Measurements from ENCODE around the gene PCSK4. TPM values are rescaled to one million over a fixed set of nuclear protein-coding genes. Genes with fewer than 3 reads are reported as not detected.

PCSK4 gene
- total and polyA plus RNA-seq, 2 of the 13 experiments (the other 11 are each of a cell fraction or from before 2014, with no cell fraction given), result 2.0 to 2.7 TPM

DNA sequence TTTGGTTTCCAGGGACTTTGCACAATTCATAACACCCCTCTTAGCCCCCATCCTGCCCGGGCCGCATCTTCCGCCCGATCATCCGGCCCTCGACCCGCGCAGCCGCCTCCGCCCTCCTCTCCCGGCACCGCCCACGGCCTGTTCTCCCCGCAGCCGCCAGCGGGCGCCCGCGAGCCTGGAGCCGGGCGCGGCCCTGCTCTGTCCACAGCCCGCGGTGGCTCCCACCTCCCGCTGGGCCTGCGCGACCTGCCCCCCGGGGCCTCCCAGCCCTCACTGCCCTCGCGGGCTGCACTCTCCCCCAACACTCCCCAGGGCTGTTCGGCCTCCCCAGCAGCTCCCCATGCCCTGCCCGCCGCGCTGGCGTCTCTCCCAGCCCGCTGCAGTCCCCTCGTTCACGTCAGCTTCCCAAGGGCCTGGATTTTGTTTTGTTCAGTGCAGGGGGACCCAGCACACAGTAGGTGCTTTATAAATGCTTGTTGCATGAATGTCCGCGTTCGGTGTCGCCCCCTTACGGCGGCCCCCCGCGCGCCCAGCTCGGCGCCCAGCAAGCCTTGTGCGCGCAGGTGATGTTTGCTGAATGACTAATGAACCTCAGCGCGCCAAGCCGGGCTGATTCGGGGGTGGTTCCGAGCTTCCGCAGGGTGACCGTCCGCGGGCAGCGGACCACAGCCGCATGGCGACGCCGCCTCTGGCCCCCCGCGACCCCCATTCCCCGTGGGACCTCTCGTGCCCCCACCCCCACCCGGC is 44.8 kb downstream of the PCSK4 start (continued):
- TF ChIP-seq, protein P1, sequence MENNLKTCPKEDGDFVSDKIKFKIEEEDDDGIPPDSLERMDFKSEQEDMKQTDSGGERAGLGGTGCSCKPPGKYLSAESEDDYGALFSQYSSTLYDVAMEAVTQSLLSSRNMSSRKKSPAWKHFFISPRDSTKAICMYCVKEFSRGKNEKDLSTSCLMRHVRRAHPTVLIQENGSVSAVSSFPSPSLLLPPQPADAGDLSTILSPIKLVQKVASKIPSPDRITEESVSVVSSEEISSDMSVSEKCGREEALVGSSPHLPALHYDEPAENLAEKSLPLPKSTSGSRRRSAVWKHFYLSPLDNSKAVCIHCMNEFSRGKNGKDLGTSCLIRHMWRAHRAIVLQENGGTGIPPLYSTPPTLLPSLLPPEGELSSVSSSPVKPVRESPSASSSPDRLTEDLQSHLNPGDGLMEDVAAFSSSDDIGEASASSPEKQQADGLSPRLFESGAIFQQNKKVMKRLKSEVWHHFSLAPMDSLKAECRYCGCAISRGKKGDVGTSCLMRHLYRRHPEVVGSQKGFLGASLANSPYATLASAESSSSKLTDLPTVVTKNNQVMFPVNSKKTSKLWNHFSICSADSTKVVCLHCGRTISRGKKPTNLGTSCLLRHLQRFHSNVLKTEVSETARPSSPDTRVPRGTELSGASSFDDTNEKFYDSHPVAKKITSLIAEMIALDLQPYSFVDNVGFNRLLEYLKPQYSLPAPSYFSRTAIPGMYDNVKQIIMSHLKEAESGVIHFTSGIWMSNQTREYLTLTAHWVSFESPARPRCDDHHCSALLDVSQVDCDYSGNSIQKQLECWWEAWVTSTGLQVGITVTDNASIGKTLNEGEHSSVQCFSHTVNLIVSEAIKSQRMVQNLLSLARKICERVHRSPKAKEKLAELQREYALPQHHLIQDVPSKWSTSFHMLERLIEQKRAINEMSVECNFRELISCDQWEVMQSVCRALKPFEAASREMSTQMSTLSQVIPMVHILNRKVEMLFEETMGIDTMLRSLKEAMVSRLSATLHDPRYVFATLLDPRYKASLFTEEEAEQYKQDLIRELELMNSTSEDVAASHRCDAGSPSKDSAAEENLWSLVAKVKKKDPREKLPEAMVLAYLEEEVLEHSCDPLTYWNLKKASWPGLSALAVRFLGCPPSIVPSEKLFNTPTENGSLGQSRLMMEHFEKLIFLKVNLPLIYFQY (CRISPR knock-in tag; IDR thresholded peaks at IDR 0.05; ENCODE audit: borderline replicate concordance), result peak; percentile 55; the same call in 1 of the 2 replicates
- no peak for TF ChIP-seq SP140L (CRISPR knock-in tag; IDR thresholded peaks at IDR 0.05; ENCODE audit: borderline replicate concordance)
- TF ChIP-seq PBX2 (CRISPR knock-in tag; IDR thresholded peaks at IDR 0.05), result no peak
- TF ChIP-seq HNF4A (CRISPR knock-in tag; IDR thresholded peaks at IDR 0.05), result no peak
- no peak for TF ChIP-seq SRSF4 (IDR thresholded peaks at IDR 0.05; ENCODE audit: low read depth, low read length, poor library complexity, severe bottlenecking)
- TF ChIP-seq, protein P2, sequence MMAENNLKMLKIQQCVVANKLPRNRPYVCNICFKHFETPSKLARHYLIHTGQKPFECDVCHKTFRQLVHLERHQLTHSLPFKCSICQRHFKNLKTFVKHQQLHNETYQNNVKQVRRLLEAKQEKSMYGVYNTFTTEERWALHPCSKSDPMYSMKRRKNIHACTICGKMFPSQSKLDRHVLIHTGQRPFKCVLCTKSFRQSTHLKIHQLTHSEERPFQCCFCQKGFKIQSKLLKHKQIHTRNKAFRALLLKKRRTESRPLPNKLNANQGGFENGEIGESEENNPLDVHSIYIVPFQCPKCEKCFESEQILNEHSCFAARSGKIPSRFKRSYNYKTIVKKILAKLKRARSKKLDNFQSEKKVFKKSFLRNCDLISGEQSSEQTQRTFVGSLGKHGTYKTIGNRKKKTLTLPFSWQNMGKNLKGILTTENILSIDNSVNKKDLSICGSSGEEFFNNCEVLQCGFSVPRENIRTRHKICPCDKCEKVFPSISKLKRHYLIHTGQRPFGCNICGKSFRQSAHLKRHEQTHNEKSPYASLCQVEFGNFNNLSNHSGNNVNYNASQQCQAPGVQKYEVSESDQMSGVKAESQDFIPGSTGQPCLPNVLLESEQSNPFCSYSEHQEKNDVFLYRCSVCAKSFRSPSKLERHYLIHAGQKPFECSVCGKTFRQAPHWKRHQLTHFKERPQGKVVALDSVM (CRISPR knock-in tag; IDR thresholded peaks at IDR 0.05), result no peak; the same call in 1 of the 2 replicates
- TF ChIP-seq RXRA (CRISPR knock-in tag; IDR thresholded peaks at IDR 0.05), result 0 out of 2 replicates have a peak, but pooled peaks have one; percentile 37
- TF ChIP-seq MYC (CRISPR knock-in tag; IDR thresholded peaks at IDR 0.05; ENCODE audit: borderline replicate concordance), result peak; percentile 46
- TF ChIP-seq ZNF576 (CRISPR knock-in tag; IDR thresholded peaks at IDR 0.05), result no peak
- no peak for TF ChIP-seq AGO1 (IDR thresholded peaks at IDR 0.05; ENCODE audit: low read depth, low read length, poor library complexity, severe bottlenecking)
- no peak for TF ChIP-seq GATAD2A (CRISPR knock-in tag; IDR thresholded peaks at IDR 0.05)
- TF ChIP-seq ZMYM3 (CRISPR knock-in tag; IDR thresholded peaks at IDR 0.05), result peak; percentile 91
- TF ChIP-seq TAF15 (IDR thresholded peaks at IDR 0.05; ENCODE audit: low read depth, low read length, poor library complexity, severe bottlenecking), result no peak
- no peak for TF ChIP-seq NFE2 (CRISPR knock-in tag; IDR thresholded peaks at IDR 0.05)
- no peak for TF ChIP-seq AFF4 (CRISPR knock-in tag; IDR thresholded peaks at IDR 0.05)
- no peak for TF ChIP-seq SNRNP70 (IDR thresholded peaks at IDR 0.05; ENCODE audit: low read depth, low read length)
- TF ChIP-seq ZFP82 (CRISPR knock-in tag; IDR thresholded peaks at IDR 0.05; ENCODE audit: borderline replicate concordance), result no peak
- no peak for TF ChIP-seq PITX1 (CRISPR knock-in tag; IDR thresholded peaks at IDR 0.05)

Data from HepG2 (cell line).